DOHH2 (cell line): ENCODE data around the gene CRTC2.
A peak's percentile ranks its signal among the peaks of the same experiment; 100 is the strongest.

Source experiments
- H3F3A ChIP-seq: fragments of 200-600 bp; sonication (generic), shearing (Covaris generic); 2 replicates; pipeline ENCODE4 v1.6.0; 2016; ENCODE audit warnings: antibody characterized with exemption, mild to moderate bottlenecking; ENCODE audit not compliant: control insufficient read depth, insufficient read depth
- H3K27ac ChIP-seq: fragments of 200-600 bp; sonication (generic); 2 replicates; pipeline ENCODE4 v1.5.1; 2014; ENCODE audit warnings: low read depth, mild to moderate bottlenecking, low read length, moderate library complexity
- H3K27me3 ChIP-seq: fragments of 200-600 bp; sonication (generic); 2 replicates; pipeline ENCODE4 v1.6.1; 2014; ENCODE audit warnings: mild to moderate bottlenecking, low read length, mixed read lengths; ENCODE audit not compliant: control insufficient read depth
- H3K36me3 ChIP-seq: fragments of 200-600 bp; sonication (generic); 2 replicates; pipeline ENCODE4 v1.6.1; 2014; ENCODE audit warnings: mild to moderate bottlenecking, low read length, moderate library complexity, mixed read lengths; ENCODE audit not compliant: control insufficient read depth
- H3K4me1 ChIP-seq: fragments of 200-600 bp; sonication (generic); 2 replicates; pipeline ENCODE4 v1.6.1; 2014; ENCODE audit warnings: mild to moderate bottlenecking, low read length, mixed read lengths; ENCODE audit not compliant: control insufficient read depth
- H3K4me2 ChIP-seq: fragments of 200-600 bp; sonication (generic); 2 replicates; pipeline ENCODE4 v1.6.0; 2014; ENCODE audit warnings: mild to moderate bottlenecking, low read length, moderate library complexity
- H3K4me3 ChIP-seq: fragments of 200-600 bp; sonication (generic); 2 replicates; pipeline ENCODE4 v1.5.1; 2014; ENCODE audit warnings: mild to moderate bottlenecking, low read length, mixed read lengths
- H3K79me2 ChIP-seq: fragments of 200-600 bp; sonication (generic); 2 replicates; pipeline ENCODE4 v1.6.1; 2014; ENCODE audit warnings: mild to moderate bottlenecking, low read length, mixed read lengths; ENCODE audit not compliant: control insufficient read depth
- H3K9me2 ChIP-seq: fragments of 200-600 bp; sonication (generic); replicated peaks from 2 replicates; pipeline ENCODE4 v1.6.1; 2014; ENCODE audit warnings: mild to moderate bottlenecking, low read length, mixed read lengths; ENCODE audit not compliant: control insufficient read depth
- H3K9me3 ChIP-seq: fragments of 200-600 bp; sonication (generic); 2 replicates; pipeline ENCODE4 v1.6.1; 2014; ENCODE audit warnings: antibody characterized with exemption, low read length, mixed read lengths; ENCODE audit not compliant: control insufficient read depth, insufficient read depth
- H4K20me1 ChIP-seq: fragments of 200-600 bp; sonication (generic); 2 replicates; pipeline ENCODE4 v1.6.0; 2014; ENCODE audit warnings: low read depth, mild to moderate bottlenecking, antibody characterized with exemption, low read length, moderate library complexity; ENCODE audit not compliant: control insufficient read depth, insufficient read depth
- CTCF ChIP-seq: fragments of 200-600 bp; sonication (generic); IDR thresholded peaks from one replicate; pipeline ENCODE4 v1.5.1; 2014; ENCODE audit warnings: antibody characterized with exemption, mild to moderate bottlenecking, low read depth, low read length; ENCODE audit not compliant: poor library complexity, severe bottlenecking
- EZH2phosphoT487 ChIP-seq: fragments of 200-600 bp; sonication (generic); IDR thresholded peaks from 2 replicates; pipeline ENCODE4 v1.6.1; 2017; ENCODE audit warnings: borderline replicate concordance, mild to moderate bottlenecking, antibody characterized with exemption, low read length, moderate library complexity, mixed read lengths

Gene CRTC2

GRCh38 chr1:153921080-153921802, 37.2 kb downstream of the CRTC2 start:
- Histone ChIP-seq H3K4me1 (peaks cover 41% of the 10 kb centered on the region), H3K36me3 (peaks cover 48% of the 10 kb centered on the region), H3K79me2 (peaks cover 75% of the 10 kb centered on the region), H3K4me3 (peak overlapping the region; percentile 93), H3K9me3 (no peaks in the 10 kb centered on the region), H3F3A (peaks cover 11% of the 10 kb centered on the region), H3K9me2 (no peaks in the 10 kb centered on the region), H4K20me1 (peaks cover 32% of the 10 kb centered on the region), H3K27me3 (no peaks in the 10 kb centered on the region), H3K4me2 (peak overlapping the region; percentile 94), H3K27ac (peak overlapping the region; percentile 91)
- TF ChIP-seq CTCF (no peak), EZH2phosphoT487 (no peak)

- peak overlapping the region; percentile 93 for H3K4me3 ChIP-seq
- peak overlapping the region; percentile 91; the same call in 1 of the 2 replicates for H3K27ac ChIP-seq
- H3K4me1 ChIP-seq = peaks cover 41% of the 10 kb centered on the region
- TF ChIP-seq EZH2phosphoT487 = no peak
- TF ChIP-seq CTCF = peak; percentile 10
- peaks cover 86% of the 10 kb centered on the region for H3K79me2 ChIP-seq
- no peaks in the 10 kb centered on the region for H3K27me3 ChIP-seq
- peaks cover 32% of the 10 kb centered on the region for H4K20me1 ChIP-seq
- no peaks in the 10 kb centered on the region for H3K9me3 ChIP-seq
- H3F3A ChIP-seq = peaks cover 3% of the 10 kb centered on the region
- no peaks in the 10 kb centered on the region for H3K9me2 ChIP-seq
- H3K4me2 ChIP-seq = peak overlapping the region; percentile 94
- H3K36me3 ChIP-seq = peaks cover 55% of the 10 kb centered on the region
Observed at GRCh38 chr1:153919876-153920852, 38.2 kb downstream of the CRTC2 start.

GRCh38 chr1:153916297-153916696, 42.1 kb downstream of the CRTC2 start:
- peaks cover 32% of the 10 kb centered on the region for H4K20me1 ChIP-seq
- no peaks in the 10 kb centered on the region for H3K9me2 ChIP-seq
- no peaks in the 10 kb centered on the region for H3K9me3 ChIP-seq
- H3K4me2 ChIP-seq = no peak overlapping the region
- no peak overlapping the region for H3K4me3 ChIP-seq
- no peaks in the 10 kb centered on the region for H3K27me3 ChIP-seq
- H3K36me3 ChIP-seq = peaks cover 49% of the 10 kb centered on the region
- H3K4me1 ChIP-seq = peaks cover 29% of the 10 kb centered on the region
- H3F3A ChIP-seq = peaks cover 3% of the 10 kb centered on the region
- H3K27ac ChIP-seq = no peak overlapping the region
- TF ChIP-seq CTCF (no peak), EZH2phosphoT487 (no peak)
- peaks cover 100% of the 10 kb centered on the region for H3K79me2 ChIP-seq
